ENCODE results near the gene PRRG1.
"Not testable (repeated sequence)": the region's sequence is repeated elsewhere in the genome, so short reads cannot be mapped to it uniquely, and the experiment has no call there.

The PRRG1 gene

DNA sequence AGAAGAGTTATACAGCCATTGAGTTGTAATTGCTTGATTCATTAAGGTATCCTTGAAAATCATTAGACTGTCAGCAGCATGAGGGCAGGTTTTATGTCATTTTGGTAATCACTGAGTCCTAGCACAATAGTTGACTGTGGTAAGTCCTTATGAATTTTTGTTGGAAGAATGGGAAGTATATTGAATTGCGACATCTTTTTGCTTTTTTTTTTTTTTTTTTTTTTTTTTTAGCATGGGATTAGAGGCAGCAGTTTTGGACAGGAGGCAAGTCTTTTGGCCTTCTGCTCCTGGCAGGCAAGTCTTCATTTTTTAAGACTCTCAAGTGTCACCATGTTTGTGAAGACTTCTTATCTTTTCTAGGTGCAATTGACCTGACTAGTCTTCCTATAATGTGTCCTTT is 29.7 kb downstream of the PRRG1 start:
- DNase-seq = no peak

DNA sequence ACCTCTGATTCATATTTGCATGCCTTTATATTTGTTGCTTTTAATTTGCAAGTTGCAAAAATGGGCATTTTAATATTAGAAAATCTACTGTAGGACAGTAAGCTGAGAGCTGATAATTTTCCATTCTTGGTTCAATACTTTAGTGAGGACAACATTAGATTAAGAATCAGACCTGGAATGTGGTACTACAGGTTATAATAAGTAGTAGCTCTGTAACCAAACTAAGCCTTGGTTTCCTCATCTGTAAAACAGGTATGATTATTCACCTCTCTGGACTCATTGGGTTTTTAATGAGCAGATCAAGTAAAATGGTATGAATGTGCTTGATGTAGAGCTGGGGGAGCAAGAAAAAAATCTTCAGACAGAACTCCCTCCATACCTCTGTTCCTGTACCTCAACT is 31.1 kb downstream of the PRRG1 start:
- no peak for DNase-seq

DNA sequence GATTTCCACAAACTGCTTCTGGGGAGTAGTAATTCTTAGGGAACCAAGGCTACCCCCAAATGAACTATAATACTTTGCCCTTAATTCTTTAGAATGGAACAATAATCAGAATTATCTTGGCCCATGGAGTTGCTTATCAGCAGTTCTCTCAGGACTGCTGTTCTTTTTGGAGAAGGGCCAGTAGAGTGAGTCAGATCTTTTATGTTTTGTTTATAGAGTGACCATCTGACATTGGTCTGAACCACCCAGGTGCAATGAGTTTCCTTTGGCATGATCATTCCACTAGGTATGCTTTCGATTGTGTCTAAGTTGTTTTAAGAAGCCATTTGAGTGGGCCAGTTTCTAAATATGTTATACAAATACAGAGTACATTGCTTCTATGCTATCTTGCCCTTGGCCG is 31.8 kb downstream of the PRRG1 start:
- no peak for DNase-seq

DNA sequence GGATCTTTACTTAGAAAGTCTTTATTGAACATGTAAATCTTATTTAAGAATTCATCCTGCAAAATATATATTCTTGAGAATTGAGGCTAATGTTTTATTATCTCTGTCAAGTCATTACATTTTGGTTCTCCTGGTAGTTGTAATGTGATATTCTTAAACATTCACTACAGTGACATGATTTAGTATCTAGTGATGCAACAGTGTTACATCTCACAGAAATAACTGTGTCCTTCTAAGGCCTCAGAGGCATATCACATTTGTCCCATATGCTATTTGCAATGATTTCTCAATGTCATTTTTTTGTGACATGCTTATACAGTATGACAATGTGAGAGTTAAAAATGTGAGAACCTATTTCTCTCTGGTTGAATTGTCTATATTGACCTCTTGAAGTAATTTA is 34.1 kb downstream of the PRRG1 start:
- no peak for DNase-seq

DNA sequence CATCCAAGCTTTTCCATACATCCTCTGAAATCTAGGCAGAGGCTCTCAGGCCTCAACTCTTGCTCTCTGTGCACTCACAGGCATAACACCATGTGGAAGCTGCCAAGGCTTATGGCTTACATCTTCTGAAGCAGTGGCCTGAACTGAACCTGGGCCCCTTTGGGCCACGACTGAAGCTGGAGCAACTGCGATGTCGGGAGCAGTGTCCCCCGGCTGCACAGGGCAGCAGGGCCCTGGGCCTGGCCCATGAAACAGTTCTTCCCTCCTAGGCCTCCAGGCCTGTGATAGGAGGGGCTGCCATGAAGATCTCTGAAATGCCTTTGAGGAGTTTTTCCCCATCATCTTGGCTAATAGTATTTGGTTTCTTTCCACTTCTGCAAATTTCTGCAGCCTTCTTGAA is 39.2 kb downstream of the PRRG1 start:
- no peak for DNase-seq

DNA sequence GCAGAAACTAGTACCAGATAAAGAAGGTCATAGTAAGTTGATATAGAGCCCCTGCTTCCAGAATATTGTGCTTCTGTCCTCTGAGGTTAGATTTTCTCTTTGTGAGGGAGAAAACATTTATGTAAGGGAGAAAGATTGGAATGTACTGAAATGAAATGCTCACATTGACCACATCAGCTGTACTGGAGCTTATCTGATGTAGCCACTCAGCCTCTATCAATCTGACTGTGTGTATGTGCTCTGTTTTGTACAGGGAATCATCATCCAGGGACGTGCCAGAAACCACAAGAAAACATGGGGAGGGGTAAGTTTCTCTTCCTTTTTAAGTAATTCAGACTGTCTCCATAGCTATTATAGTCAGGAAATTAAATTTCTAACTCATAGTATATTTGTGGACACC is 56.8 kb downstream of the PRRG1 start:
- DNase-seq = no peak

DNA sequence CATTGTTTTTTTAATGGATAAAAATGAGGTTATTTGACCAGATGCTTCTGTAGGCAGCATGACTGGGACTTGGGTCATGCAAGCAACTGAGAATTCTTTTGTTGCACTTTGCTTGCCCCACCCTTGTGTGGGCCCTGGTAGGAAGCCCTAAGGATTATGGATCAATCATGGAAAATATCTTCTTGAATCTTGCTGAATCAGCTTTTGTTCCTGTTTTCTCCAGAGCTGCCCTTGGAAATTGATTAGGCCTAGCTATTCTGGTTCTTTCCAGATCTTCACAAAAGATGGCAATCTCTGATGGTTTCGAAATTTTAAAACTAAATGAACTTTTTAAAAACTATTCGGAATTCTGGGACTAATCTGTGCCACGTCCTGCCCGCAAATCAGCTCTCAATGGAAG is 58.6 kb downstream of the PRRG1 start:
- no peak for DNase-seq

DNA sequence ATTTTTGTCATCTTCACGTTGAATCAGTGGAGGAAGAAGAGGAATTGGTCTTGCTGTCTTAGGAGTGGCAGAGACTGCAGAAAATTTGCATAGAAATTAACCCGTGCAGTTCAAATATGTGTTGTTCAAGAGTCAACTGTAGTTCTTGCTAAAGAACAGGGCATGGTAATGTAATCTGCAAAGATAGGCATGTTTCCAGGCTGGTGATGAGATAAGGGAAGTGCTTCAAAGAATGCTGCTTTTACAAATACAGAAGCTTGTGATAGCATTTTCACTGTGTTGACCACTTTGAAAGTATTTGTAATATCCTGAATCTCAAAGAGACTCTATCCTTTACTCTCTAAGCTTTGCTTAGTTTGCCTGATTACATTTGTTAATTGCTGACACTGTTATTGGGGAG is 60.1 kb downstream of the PRRG1 start:
- no peak for DNase-seq

DNA sequence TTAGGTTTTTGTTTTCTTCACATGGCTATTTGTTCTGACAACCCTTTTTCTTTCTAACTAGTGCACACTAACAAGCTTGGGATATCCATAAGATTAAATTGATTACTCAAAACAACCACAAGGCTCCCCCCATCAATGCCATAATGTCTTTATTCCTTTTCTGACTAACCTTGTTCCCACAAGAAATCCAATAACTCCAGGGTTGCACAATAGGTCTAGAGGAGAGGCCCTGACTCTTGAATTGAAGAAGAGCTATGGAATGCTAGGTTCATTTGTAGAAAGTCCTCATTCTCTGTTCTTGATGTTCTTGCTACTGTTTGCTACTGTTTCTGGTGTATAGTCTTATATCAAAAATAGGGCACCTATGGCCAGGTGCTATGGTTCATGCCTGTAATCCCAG is 71.0 kb downstream of the PRRG1 start:
- no peak for DNase-seq

DNA sequence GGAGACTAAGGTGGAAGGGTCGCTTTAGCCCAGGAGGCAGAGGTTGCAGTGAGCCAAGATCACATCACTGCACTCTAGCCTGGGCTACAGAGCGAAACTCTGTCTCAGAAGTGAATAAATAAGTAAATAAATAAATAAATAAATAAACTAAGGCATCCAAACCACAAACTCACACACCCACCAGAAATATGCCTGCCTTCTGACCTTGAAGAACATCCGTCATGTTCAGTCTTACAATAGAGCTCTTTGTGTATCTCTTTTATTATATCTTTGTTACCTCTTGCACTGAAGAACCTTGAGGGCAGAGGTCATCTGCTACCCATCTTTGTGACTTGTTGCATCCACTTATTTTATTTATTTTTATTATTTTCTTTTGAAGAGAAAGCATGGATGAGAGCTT is 71.6 kb downstream of the PRRG1 start:
- no peak for DNase-seq

DNA sequence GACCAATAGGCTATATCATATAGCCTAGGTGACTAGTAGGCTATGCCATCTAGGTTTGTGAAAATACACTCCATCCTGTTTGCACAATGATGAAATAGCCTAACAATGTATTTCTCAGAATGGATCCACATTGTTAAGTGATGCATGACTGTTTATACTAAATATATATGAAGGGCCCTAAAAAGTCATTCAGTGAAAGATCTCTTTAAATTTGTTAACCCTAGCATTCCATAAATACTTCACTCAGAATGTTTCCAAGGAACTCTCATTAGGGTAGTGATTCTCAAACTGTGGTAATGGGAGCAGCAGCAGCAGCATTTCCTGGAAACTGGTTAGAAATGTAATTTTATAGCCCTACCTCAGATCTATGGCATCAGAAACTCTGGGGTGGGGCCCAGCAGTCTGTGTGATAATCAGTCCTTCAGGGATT is 74.9 kb downstream of the PRRG1 start:
- no peak for DNase-seq

DNA sequence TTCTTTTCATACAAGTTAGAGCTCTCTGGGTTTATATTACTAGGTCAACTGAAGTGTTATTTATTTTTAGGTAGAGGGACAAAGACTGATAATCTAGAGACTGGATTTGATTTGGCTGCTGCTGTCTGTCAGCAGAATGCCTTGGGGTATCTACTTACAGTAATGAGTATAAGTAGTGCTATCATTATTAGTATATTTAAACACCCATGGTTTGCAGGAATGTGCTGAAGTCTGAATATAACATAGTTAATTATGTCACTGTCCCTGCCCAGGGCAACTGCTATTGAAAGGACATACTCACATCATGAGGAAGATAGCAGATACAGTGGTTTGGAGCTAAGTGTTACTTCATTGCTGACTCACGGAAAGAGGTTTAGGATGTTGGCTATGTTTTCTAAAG is 76.2 kb downstream of the PRRG1 start:
- no peak for DNase-seq

DNA sequence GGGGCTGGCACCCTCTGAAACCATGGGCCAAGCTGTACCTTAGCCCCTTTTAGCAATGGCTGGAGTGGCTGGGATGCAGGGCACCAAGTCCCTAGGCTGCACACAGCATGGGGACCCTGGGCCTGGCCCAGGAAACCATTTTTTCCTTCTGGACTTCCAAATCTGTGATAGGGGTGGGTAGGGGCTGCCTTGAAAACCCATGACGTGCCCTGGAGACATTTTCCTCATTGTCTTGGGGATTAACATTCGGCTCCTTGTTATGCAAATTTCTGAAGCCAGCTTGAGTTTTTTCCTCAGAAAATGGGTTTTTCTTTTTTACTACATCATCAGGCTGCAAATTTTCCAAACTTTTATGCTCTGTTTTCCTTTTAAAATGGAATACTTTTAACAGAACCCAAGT is 79.8 kb downstream of the PRRG1 start:
- not testable (repeated sequence) for DNase-seq

DNA sequence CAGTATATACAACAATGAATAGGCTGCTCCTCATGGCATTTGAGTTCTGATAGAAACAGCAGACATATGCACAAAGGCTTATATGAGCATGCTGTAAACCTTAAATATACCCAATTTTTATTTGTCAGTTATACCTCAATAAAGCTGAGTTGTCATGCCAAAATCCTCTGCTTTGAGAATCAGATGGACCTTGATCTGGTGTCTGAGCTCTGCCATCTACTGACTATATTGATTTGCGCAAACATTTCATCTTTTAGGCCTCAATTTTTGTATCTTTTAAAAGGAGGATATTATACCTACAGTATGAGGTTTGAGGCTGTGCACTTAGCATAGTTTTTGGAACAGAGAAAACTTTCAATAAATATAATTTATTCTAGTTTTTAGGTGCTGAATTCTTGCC is 85.2 kb downstream of the PRRG1 start:
- DNase-seq = no peak

DNA sequence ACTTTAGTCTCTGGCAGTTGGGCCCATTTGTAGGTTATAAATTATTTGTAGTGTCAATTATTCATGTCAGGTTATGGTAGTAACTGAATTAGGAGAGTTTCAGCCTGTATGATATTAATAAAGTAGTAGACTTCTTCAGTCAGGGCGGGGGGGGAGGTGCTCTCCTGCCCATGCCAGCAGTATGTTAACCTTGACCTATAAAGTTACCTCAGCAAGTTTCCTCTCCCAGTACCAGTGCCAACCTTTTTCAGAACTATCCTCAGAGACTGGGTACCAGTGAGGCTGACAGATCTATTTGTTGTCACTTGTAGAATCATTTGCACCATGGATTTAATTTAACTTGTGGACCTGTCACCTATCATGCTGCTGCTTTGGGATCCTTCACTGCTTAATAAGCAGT is 88.0 kb downstream of the PRRG1 start:
- DNase-seq = no peak

DNA sequence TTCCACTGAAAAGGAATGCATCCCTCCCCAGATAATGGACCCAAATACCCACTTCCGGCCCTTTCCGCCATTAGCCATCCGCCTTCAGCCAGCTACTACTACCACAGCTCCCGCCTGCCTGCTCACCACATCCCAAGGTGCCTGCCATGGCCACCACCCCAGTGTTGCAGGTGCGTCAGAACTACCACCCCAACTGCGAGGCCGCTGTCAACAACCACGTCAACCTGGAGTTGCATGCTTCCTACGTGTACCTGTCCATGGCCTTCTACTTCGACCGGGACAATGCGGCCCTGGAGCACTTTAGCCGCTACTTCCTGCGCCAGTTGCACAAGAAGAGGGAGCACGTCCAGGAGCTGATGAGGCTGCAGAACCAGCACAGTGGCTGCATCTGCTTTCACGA is 92.2 kb downstream of the PRRG1 start:
- DNase-seq = no peak

DNA sequence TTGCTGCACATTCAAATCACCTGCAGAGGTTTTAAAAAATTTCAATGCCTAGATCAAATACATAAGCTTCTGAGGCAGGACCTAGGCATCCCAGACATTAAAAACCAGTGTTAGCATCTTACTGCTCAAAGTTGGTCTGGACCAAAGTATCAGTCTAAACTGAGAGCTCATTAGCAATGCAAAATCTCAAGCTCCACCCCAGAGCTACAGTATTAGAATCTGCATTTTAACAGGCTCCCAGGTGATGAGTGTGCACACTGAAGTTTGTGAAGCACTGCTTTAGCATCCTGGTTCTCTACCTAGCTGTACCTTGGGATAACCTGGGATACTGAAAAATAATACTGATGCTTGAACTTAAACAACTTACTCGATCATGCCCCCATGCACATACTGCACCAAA is 96.0 kb downstream of the PRRG1 start:
- no peak for DNase-seq

DNA sequence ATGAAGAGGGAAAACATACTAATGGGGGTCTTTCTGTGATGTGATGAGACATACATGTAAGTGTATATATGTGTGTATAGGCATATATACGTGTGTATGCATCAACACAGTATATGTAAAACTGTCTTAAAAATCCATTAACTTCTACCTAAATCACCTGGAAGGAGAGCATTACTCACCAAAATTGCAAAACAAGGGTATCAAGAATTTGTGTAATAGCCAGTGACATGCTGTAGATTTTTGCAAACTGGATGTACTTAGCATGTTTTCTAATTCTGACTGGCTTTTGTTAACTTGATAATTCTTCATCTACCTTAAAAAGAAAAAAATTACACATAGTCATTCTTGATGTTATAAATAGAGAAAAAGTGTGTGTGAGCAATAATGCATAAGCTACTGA is 104.7 kb downstream of the PRRG1 start:
- no peak for DNase-seq

DNA sequence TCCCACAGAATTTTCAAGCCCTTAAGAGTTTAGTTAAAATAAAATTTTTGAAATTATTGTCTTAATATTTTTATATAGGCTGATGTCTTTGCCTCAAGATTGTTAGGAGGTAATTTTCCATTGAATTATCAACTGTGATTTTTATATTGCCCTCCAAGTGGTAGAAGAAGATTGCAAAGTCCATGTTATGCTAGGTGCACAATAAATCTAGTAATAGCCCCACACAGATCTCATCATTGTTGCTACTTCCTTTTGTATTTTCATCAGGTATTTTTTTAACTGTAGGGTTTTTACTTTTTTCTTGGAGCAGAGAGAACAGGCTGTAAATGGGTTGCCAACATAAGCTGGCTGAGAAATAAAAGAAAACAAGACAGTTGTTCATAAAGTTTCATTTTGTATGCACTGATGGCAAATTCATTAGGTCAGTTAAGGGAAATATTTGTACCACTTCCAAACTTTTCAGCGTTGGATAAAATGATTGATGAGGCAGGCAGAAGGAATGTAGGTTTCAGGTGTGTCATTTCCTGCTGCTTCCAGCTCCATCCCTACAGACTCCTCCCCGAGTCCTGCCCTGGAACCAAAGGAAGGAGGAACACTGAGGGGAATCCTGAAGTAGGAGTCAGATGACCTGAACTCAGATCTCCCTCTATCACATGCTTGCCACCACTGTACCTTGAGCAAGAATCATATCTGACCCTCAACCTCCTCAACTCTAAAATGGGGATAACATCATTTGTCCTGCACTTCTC is 105.5 kb downstream of the PRRG1 start:
- no peak for DNase-seq

DNA sequence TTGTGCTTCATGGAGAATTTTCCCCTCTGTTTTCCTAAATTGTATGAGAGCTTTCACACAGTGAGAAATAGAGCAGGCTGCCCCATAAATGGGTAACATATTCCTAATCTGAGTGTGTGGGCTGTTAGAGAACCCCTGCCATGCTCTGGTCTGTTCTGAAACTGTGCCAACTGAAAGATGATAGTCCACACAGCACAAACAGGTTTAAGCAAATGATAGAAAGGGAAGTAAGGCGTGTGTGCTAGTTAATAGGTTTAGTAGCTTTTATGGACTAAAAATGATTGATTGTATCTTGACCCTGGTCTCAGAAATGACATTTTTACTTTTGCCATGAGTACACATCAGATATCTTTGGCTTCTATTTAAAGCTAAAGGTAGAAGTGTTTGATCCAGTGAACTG is 106.2 kb downstream of the PRRG1 start:
- no peak for DNase-seq

DNA sequence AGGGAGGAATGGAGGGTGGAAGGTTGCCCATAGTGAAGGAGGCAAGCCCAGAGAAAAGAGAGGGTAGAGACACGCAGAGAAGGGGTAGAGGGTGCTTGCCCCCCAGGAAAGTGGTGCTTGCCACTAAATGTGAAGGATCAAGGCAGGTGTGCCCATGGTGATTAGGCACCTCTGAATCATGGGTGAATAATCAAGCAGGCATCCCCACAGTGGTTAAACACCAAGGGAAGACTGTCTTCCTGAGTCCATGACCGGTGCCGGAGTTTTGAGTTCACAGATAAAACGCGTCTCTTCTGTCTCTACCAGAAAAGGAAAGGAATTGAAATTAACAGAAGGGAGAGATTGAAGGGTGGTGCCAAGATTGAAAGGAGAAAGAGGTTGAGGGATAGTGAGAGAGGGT is 111.1 kb downstream of the PRRG1 start:
- DNase-seq = not testable (repeated sequence)

DNA sequence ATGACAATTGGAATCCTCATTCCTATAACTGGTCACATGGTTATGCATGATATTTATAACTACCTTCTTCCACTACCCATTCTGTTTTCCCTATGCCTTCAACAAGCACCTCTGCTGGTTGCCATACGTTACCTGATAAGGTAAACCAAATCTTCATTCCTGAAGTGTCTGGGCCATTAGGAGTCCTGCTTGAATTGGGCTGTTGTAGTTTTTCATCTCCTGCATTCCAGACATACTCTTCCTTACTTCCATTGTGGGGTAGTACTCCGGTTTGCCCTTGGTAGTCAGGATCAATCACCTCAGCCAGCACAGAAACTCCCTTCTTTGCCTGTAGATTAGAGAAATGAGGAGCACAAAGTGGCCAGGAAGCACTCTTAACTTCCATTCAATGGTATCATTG is 113.2 kb downstream of the PRRG1 start:
- DNase-seq = no peak

DNA sequence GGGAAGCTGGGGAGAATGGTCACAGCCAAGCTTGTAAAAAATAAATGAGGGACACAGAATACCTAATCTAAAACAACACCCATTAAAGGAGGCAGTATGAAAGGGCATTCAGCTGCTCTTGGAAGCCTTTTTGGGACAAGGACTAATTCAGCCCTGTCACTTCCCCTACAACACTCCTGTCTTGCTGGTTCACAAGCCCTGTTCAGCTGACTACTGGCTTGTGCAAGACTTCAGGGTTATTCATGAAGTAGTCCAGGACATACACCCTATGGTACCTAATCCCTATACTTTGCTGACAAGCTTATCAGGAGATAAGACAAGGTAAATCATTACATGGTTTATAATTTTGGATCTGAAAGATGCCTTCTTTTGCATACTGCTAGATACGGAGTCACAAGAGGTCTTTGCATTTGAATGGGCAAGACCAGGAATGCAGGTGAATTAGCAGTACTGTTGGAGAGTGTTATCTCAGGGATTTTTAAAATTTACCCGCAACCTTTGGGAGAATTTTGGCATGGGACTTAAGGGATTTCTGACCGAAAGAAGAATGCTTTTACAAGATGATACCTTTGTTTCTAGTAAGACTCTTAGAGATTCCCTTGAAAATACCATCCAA is 119.1 kb downstream of the PRRG1 start:
- DNase-seq = no peak

DNA sequence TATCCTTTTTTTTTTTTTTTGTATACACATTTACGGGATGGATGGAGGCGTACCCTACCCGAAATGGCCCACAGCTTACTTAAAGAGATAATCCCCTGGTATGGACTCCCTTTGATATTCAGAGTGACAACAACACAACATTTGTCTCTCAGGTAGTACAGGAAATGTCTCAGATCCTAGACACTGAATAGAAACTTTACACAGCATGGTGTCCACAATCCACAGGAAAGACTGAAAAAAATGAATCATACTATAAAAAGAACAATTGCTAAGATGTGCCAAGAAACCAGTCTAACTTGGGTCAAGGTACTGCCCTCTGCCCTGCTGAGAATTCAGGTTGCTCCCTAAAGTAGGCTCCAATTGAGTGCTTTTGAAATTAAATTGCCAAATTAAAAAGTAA is 121.5 kb downstream of the PRRG1 start:
- no peak for DNase-seq

DNA sequence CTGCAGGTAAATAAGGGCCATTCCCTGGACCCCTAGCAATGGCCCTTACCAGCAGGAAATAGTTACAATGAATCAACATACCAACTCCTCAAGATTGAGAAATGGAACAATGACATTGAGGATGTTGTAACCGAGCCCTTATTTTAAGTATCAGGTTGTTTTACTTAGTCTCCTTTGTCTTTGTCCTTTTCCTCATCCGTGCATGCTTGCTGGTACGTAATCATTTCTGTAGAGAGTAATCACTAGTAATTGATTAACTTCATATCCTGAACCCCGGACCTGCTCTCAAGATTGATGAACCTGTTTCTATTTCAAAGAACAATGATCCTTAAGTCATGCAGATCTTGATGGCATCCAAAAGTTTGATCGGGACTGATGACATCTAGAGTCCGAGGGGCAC is 123.7 kb downstream of the PRRG1 start:
- DNase-seq = no peak
